ENCODE data around the gene GJD3. TPM values are rescaled to one million over a fixed set of nuclear protein-coding genes. Genes with fewer than 3 reads are reported as not detected.

Gene GJD3
- total and polyA plus RNA-seq, 2 experiments from 2014 or later, result 1.4 TPM; not detected in 1

GRCh38 chr17:40327244-40327729 lies 37.2 kb downstream of the GJD3 start:
- no peak overlapping the region for H3K4me3 Mint-ChIP-seq
- H4K20me1 ChIP-seq (replicated peaks; ENCODE audit: insufficient read depth), result peaks cover 21% of the 10 kb centered on the region; the same call in 1 of the 2 replicates
- no peak overlapping the region for H3K27ac Mint-ChIP-seq

More at GRCh38 chr17:40327244-40327729, 37.2 kb downstream of the GJD3 start:
- Histone ChIP-seq H3K79me2 (replicated peaks; ENCODE audit: insufficient read depth) (peaks cover 21% of the 10 kb centered on the region), H3K9me2 (ENCODE audit: insufficient read depth) (no peaks in the 10 kb centered on the region), H3K4me3 (no peak overlapping the region), H3K27ac (ENCODE audit: low read depth) (no peak overlapping the region), H3F3A (replicated peaks; ENCODE audit: low read depth) (no peaks in the 10 kb centered on the region), H3K4me2 (no peak overlapping the region), H2AFZ (no peak overlapping the region), H3K4me1 (ENCODE audit: insufficient read depth) (peaks cover 6% of the 10 kb centered on the region; the same call in 1 of the 2 replicates), H3K36me3 (ENCODE audit: insufficient read depth) (no peaks in the 10 kb centered on the region), H3K27me3 (ENCODE audit: insufficient read depth) (no peaks in the 10 kb centered on the region)
- DNase-seq (ENCODE audit: low spot score) (no peak), ATAC-seq (no peak)
- H3K9me3 Mint-ChIP-seq, result no peaks in the 10 kb centered on the region; the same call in 2 of the 3 replicates
- peaks cover 57% of the 10 kb centered on the region for H3K4me1 Mint-ChIP-seq
- TF ChIP-seq ZNF114 (CRISPR knock-in tag; IDR thresholded peaks at IDR 0.05), result no peak
- no peak for TF ChIP-seq ZNF462 (CRISPR knock-in tag; IDR thresholded peaks at IDR 0.05)
- no peak for TF ChIP-seq STAT1 (IDR thresholded peaks at IDR 0.05; ENCODE audit: unreplicated experiment)
- no peak for TF ChIP-seq ETS1 (IDR thresholded peaks at IDR 0.05)
- no peak for TF ChIP-seq POLR2AphosphoS5 (IDR thresholded peaks at IDR 0.05; ENCODE audit: low read depth)
- TF ChIP-seq NANOG (IDR thresholded peaks at IDR 0.05; ENCODE audit: borderline replicate concordance), result no peak
- no peak for TF ChIP-seq EZH2 (IDR thresholded peaks at IDR 0.05; ENCODE audit: low read depth, unreplicated experiment)
- TF ChIP-seq REST (IDR thresholded peaks at IDR 0.05; ENCODE audit: unreplicated experiment), result no peak
- no peak for TF ChIP-seq EZH2phosphoT487 (IDR thresholded peaks at IDR 0.05; ENCODE audit: unreplicated experiment)
- no peak for TF ChIP-seq JUNB (IDR thresholded peaks at IDR 0.05; ENCODE audit: unreplicated experiment)
- TF ChIP-seq CTCF (conservative IDR thresholded peaks at IDR 0.05; ENCODE audit: low read depth in 2 of 2), result no peak
- TF ChIP-seq ZNF331 (CRISPR knock-in tag; IDR thresholded peaks at IDR 0.05; ENCODE audit: low read depth), result no peak
- H3K36me3 Mint-ChIP-seq (ENCODE audit: low read depth), result peaks cover 5% of the 10 kb centered on the region; the same call in 2 of the 3 replicates
- peaks cover 11% of the 10 kb centered on the region for H3K27me3 Mint-ChIP-seq (ENCODE audit: insufficient read depth, low read depth, poor library complexity)

Measured in GM23338 (cell line).